ENCODE data around the gene RCE1. TPM values are rescaled to one million over a fixed set of nuclear protein-coding genes. Genes with fewer than 3 reads are reported as not detected.

Gene RCE1
- total and polyA plus RNA-seq, 7 donors, result 3.1 to 13.2 (median 4.7) TPM

GRCh38 chr11:66860449-66860831 lies 17.2 kb downstream of the RCE1 start:
- no peaks in the 10 kb centered on the region for H3K27me3 ChIP-seq (ENCODE audit: insufficient read depth in 3 of 3, low read length in 2 of 3)
- DNase-seq (no peak), ATAC-seq (no peak)
- H3K36me3 ChIP-seq (ENCODE audit: insufficient read depth in 1 of 2, low read depth in 1 of 2), result peaks cover 0 to 19% of the 10 kb centered on the region in 2 donors
- H3K4me1 ChIP-seq, result peaks cover 3% of the 10 kb centered on the region
- H3K4me3 ChIP-seq, result no peak overlapping the region
- H3K27ac ChIP-seq, result no peak overlapping the region
- WGBS, 3 donors, result 73 to 80% (median 75%) methylated on average over 16 to 18 of the region's 18 CpGs
- TF ChIP-seq CTCF (IDR thresholded peaks at IDR 0.05), result no peak
- intact Hi-C loops (cut with DNase I), result no loop called here
- no peaks in the 10 kb centered on the region for H3K9me3 ChIP-seq

GRCh38 chr11:66861038-66861773 lies 18.0 kb downstream of the RCE1 start:
- no peak for TF ChIP-seq CTCF (IDR thresholded peaks at IDR 0.05)
- DNase-seq, result no peak

GRCh38 chr11:66861774-66862558 lies 18.7 kb downstream of the RCE1 start:
- peaks cover 0 to 19% of the 10 kb centered on the region in 2 donors for H3K36me3 ChIP-seq (ENCODE audit: insufficient read depth in 1 of 2, low read depth in 1 of 2)
- intact Hi-C loops (cut with DNase I), result no loop called here
- no peak for TF ChIP-seq CTCF (IDR thresholded peaks at IDR 0.05)
- no peaks in the 10 kb centered on the region for H3K4me1 ChIP-seq
- ATAC-seq (no peak), DNase-seq (no peak)
- H3K27ac ChIP-seq, result no peak overlapping the region
- no peaks in the 10 kb centered on the region for H3K9me3 ChIP-seq
- WGBS, 3 donors, result 91 to 94% (median 92%) methylated on average over 29 to 30 of the region's 30 CpGs
- H3K27me3 ChIP-seq (ENCODE audit: insufficient read depth in 3 of 3, low read length in 2 of 3), result no peaks in the 10 kb centered on the region
- H3K4me3 ChIP-seq, result no peak overlapping the region

More at GRCh38 chr11:66861038-66861773, 18.0 kb downstream of the RCE1 start:
- Histone ChIP-seq H3K4me1 (no peaks in the 10 kb centered on the region), H3K36me3 (ENCODE audit: insufficient read depth in 1 of 2, low read depth in 1 of 2) (peaks cover 0 to 19% of the 10 kb centered on the region in 2 donors), H3K9me3 (no peaks in the 10 kb centered on the region), H3K27me3 (ENCODE audit: insufficient read depth in 3 of 3, low read length in 2 of 3) (no peaks in the 10 kb centered on the region), H3K4me3 (no peak overlapping the region), H3K27ac (no peak overlapping the region)
- intact Hi-C loops (cut with DNase I), result no loop called here
- ATAC-seq, result no peak
- WGBS, 3 donors, result 89 to 92% (median 92%) methylated on average over 29 to 32 of the region's 32 CpGs

- no peaks in the 10 kb centered on the region for H3K4me1 ChIP-seq
- WGBS, 3 donors, result 86 to 93% (median 92%) methylated on average over 8 to 11 of the region's 11 CpGs
- no peak for DNase-seq
These were observed 19.4 kb downstream of the RCE1 start for GRCh38 chr11:66862559-66863037.

More at GRCh38 chr11:66862559-66863037, 19.4 kb downstream of the RCE1 start:
- peaks cover 0 to 19% of the 10 kb centered on the region in 2 donors for H3K36me3 ChIP-seq (ENCODE audit: insufficient read depth in 1 of 2, low read depth in 1 of 2)
- intact Hi-C loops (cut with DNase I), result no loop called here
- no peak overlapping the region for H3K27ac ChIP-seq
- no peaks in the 10 kb centered on the region for H3K27me3 ChIP-seq (ENCODE audit: insufficient read depth in 3 of 3, low read length in 2 of 3)
- no peak overlapping the region for H3K4me3 ChIP-seq
- H3K9me3 ChIP-seq, result no peaks in the 10 kb centered on the region
- TF ChIP-seq CTCF (IDR thresholded peaks at IDR 0.05), result no peak
- ATAC-seq, result no peak

Data from psoas muscle (tissue), 8 donors.